Measurements from ENCODE around the gene STAT2.
"Not testable (repeated sequence)": the region's sequence is repeated elsewhere in the genome, so short reads cannot be mapped to it uniquely, and the experiment has no call there.

The STAT2 gene

DNA sequence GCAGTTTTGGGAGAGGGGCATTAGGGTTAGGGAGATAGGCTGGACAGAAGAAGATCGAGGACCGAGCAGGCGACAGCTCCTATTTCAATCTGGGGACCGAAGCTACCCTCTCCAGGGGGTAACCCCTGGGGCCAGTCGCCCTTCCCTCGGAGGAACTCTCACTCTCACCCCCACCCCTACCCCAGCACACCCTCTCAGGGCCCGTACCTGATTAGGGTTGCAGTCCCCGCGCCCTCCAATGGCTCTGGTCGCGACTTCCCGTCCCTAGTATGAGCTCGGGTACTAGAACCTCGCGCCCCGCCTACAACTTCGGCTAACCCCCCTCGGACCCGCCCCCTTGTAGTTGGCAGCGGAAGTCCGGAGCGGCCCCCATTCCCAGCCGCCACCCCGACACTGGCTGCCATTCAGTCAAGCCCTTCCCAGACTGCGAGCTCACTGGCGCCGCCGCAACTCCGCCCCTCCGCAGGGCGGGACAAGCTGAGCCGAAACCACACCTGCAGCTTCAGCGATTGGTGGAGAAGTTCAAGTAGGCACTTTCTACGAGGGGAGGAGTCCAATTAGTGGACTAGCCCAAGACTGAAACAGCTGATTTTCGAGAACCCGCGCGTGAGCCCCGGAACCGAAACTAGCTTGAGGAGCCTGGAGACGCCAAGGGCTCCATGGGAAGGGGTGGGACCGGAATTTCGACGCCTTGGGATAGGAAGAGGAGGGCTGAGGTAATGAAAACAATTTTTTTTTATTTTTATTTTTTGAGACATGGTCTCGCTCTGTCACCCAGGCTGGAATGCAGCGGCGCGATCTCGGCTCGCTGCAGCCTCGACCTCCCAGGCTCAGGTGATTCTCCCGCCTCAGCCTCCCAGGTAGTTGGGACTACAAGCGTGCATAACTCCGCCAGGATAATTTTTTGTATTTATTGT, at the start of gene STAT2:
STAT2 (minus strand) TSS at position 257 of the 917 bp plus-strand sequence. CDS start 3,536 bp downstream, outside the sequence.
- peak; percentile 95 to 100 (median 99) for DNase-seq
- intact Hi-C loops (cut with DNase I): loop anchor here (5.0 kb wide), 1 partner anchor 92 kb away; the partner anchor contains the start of gene MIP

DNA sequence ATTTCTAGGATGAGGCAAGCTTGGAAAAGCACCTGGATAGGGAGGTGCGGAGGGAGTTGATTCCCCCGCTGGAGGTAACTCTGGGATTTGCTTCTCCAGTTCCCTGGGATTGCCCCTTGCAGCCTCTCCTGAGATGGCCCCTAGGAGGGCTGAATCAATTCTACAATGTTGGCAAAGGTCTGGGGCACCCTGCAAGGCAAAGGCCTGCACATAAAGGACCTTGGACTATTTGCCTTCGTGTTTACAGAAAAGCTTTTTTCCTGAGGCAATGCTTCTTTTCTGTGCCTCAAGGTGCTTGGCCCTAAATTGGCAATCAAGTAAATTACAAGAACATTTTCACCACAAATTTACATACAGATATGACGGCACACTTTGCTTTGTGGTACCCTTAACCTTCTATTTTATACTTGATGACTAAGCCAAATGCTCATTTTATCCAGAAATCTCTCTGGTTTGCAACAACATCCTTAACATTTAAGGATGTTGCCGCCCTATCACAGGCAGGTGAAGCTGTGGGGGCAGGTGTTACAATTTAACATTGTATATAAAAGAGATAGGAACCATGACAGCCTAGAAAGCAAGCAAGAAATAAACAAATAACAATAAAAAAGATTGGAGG, 49.0 kb upstream of the STAT2 start:
- no peak for DNase-seq
- intact Hi-C loops (cut with DNase I): no loop called here

DNA sequence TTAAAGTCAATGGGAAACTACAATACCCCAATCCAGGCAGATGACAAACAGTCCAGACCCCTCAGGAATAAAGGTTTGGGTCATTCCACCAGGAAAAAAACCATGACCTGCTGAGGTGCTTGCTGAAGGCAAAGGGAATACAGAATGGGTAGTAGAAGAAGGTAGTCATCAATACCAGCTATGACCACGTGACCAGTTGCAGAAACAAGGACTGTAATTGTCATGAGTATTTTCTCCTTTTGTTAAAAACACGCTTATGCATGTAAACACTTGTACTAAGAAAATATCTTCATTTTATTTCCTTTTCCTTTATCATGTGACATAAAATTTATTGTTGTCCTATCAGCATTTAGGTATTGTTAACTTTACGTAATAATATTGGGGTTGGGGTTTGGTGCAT, 44.3 kb upstream of the STAT2 start:
- DNase-seq; intact Hi-C loops (cut with DNase I): not testable (repeated sequence)

DNA sequence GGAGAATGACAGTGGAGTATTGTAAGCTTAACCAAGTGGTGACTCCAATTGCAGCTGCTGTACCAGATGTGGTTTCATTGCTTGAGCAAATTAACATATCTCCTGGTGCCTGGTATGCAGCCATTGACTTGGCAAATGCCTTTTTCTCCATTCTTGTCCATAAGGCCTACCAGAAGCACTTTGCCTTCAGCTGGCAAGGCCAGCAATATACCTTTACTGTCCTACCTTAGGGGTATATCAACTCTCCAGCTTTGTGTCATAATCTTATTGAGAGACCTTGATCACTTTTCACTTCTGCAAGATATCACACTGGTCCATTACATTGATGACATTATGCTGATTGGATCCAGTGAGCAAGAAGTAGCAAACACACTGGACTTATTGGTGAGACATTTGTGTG, 41.7 kb upstream of the STAT2 start:
- DNase-seq; intact Hi-C loops (cut with DNase I): not testable (repeated sequence)

DNA sequence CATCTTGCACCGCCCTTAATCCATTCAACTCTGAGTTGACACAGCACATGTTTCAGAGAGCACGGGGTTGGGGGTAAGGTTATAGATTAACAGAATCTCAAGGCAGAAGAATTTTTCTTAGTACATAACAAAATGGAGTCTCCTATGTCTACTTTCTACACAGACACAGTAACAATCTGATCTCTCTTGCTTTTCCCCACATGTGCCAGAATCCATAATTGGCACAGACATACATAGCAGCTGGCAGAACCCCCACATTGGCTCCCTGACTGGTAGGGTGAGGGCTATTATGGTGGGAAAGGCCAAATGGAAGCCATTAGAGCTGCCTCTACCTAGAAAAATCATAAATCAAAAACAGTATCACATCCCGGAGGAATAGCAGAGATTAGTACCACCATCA, 41.2 kb upstream of the STAT2 start:
- intact Hi-C loops (cut with DNase I); DNase-seq: not testable (repeated sequence)

DNA sequence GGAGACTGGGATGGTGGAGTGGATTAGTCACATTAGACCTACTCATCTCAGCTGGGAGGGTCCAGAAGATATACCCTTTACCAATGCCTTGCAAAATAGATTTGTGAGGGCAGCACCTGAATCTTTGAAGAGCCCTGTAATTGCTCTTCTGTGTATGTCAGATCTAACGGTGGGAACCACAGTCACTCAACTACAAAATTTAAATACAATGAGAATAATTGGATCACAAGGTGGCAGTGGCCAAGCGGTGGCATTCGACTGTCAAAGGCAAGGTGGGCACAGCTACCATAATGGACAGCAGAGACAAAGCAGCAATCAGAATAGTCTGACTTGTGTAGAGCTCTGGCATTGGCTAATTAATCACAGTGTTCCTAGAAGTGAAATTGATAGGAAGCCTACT, 39.6 kb upstream of the STAT2 start:
- DNase-seq; intact Hi-C loops (cut with DNase I): not testable (repeated sequence)

DNA sequence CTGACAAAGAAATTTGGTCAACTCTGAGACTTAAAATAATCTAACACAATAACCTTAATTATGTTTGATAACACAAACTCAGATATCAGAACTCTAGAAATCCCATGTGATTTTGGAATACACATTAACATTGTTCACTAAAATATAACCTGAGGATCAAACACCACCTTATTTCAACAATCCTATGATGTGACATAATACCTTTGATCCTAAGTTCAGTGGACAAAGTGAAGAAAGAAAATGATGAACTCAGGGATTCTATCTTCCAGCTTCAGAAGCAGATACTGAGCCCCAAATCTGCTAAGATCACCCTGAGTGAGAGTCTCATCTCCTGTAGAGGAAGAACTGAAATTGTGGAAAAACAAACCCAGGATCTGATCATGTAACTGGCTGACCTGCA, 38.4 kb upstream of the STAT2 start:
- DNase-seq: no peak
- intact Hi-C loops (cut with DNase I): no loop called here

DNA sequence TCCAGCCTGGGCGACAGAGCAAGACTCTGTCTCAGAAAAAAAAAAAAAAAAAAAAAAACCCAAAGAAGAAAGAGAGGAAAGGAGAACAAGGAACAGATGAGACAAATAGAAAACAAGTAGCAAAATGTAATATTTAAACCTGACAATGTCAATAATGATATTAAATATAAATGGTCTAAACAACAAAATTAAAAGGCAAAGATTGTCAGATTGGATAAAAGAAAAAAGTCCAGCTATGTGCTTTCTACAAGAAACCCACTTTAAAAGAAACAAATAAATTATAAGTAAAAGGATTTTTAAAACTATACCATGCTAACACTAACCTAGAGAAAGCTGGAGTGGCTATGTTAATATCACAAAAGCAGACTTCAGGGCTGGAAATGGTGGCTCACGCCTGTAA, 32.4 kb upstream of the STAT2 start:
- intact Hi-C loops (cut with DNase I): no loop called here
- DNase-seq: no peak

DNA sequence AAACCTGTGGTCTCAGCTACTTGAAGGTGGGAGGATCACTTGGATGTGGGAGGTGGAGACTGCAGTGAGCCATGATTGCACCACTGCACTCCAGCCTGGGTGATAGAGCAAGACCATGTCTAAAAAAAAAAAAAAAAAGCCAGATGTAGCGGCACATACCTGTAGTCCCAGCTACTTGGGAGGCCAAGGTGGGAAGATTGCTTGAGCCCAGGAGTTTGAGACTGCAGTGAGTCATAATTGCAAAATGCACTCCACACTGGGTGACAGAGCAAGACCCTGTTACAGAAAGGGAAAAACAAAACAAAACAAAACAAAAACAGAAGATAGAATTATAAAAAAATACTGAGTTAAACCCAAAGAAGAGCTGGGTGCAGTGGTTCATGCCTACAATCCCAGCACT, 31.8 kb upstream of the STAT2 start:
- no peak for DNase-seq
- intact Hi-C loops (cut with DNase I): no loop called here

DNA sequence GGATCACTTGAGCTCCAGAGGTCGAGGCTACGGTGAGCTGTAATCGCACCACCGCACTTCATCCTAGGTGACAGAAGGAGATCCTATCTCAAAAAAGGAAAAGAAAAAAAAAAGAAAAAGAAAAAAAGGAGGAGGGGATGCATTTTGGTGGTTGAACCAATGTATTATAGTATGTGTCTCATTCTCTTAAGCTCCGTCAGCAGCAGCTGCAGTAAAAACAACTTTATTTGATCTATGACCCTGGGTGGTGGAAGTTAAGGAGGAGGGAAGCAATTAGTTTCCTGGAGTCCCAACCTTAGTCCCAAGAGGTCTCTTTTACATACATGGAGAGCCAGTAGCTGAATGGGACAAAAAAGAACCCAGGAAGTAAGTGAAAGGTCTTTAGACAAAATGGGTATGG, 29.5 kb upstream of the STAT2 start:
- no peak for DNase-seq

DNA sequence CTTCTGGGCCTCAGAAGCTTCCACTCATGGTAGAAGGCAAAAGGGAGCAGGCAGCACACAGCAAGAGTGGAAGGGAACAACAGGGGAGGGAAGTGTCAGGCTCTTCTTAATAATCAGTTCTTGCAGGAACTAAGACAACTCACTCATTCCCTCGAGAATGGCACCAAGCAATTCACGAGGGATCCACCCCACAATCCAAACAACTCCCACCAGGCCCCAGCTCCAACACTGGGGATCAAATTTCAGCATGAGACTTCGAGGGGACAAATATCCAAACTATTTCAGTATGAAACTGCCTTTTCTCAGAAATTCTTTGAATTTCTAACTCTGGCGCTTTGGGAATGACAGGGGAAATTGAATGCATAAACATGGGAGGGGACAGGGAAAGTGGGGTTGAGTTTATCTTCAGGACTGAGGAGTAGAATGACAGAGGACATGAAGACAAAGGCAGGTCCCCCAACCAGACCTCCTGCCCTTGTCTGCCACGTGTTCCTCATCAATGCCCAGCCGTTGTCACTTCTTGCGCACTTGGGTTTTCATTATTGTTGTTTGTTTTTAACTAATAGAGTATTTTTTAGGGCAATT, 27.3 kb upstream of the STAT2 start:
- intact Hi-C loops (cut with DNase I): no loop called here
- no peak for DNase-seq

More for the DNA sequence above, 29.5 kb upstream of the STAT2 start:
- intact Hi-C loops (cut with DNase I): no loop called here

DNA sequence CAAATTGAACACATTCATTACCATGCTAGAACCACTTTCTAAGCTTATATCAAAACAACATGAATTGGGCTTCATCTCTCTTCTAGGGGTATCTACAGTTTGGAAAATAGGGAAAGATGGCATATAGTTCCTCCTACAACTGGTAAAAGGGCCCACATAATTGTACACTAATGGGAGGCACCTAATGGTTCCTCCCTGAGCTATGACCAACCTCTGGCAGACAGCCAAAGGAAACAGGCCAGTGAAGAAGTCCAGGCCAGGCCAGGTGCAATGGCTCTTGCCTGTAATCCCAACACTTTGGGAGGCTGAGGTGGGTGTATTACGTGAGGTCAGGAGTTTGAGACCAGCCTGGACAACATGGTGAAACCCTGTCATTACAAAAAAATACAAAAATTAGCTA, 26.0 kb upstream of the STAT2 start:
- DNase-seq: no peak
- intact Hi-C loops (cut with DNase I): no loop called here

DNA sequence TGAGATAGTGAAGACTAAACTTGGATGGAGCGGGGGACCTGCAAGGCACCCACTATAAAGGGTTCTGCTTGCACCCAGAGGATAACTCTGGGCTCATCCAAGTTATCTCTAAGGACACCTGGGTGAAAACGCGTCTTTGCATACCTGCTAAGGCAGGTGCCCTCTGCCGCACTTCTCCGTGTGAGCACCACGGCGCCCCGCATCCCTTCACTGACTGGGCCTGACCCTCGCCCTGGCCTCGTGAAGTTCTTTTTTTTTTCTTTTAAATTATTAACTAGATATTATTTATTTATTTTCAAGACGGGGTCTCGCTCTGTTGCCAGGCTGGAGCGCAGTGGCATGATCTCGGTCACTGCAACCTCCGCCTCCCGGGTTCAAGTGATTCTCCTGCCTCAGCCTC, 22.7 kb upstream of the STAT2 start:
- DNase-seq: no peak
- intact Hi-C loops (cut with DNase I): no loop called here

DNA sequence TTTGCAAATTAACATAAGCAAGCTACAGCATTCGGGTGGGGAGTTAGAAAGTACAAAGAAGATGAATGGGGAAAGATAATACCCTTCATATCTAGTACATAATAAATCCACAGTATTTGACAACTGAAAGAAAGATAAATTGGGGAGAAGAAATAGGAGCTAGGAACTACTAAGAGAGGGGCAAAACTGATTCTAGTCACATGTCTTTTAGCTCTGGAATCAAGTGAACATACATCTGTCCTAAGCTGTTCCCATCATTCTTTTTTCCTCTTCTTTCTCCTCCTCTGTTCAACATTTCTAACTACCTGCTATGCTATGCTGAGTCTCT, 18.0 kb upstream of the STAT2 start:
- DNase-seq: no peak
- intact Hi-C loops (cut with DNase I): no loop called here

DNA sequence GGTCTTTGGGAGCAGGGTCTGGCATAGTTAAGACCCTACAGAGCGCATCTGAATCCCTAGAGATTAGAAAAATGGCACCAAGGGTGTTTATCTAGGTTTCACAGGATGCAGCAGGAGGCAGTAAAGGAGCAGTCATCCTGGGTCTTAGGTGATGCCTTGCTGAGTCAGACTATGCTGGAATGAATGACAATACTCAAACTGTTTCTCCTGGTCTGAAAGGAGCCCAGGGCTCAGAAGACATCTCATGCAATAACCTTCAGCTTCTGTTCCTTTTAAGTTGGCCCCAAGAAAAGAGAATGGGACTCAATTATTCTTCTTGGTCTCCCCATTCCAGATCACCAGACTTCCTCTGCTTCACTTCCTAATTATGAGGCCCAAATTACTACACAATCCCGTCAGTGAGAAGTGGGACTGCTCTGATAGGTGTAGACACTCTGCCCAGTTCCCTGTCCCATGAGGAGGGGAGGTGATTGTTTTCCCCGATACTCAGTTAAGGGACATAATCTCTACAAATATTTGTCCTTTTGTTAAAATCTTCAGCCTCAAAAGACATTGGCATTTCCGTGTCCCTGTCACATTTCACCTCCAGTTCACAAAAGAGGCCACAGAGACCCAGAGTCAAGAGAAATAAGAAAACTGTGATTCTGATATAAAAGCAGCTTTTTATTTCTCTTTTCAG, 17.5 kb upstream of the STAT2 start:
- peak in 1 of 42 donors; percentile 3 for DNase-seq
- intact Hi-C loops (cut with DNase I): no loop called here

DNA sequence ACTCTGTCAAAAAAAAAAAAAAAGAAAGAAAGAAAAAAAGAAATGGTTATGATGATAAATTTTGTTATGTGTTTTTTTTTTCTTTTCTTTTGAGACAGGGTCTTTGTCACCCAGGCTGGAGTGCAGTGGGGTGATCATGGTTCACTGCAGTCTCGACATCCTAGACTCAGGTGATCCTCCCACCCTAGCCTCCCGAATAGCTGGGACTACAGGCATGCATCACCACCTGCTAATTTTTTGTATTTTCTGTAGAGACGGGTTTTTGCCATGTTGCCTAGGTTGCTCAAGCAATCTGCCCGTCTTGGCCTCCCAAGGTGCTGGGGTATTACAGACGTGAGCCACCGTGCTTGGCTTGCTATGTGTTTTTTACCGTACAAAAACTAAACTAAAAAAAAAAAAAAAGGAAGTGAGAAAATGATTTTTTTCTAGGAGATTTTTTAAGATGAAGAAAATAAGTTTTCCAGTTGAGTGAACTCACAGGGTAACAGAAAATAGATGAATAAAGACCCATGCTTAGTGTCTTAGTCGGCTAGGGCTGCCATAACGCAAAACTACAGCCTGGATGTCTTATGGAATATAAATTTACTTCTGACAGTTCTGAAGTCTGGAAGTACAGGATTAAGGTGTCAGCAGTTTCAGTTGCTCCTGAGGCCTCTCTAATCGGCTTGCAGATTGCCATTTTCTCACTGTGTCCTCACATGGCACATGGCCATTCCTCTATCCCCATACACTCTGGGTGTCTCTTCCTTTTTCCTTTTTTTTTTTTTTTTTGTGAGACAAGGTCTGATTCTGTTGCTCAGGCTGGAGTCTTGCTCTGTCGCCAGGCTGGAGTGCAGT, 15.9 kb upstream of the STAT2 start:
- intact Hi-C loops (cut with DNase I): no loop called here
- DNase-seq: peak in 1 of 42 donors; percentile 34

DNA sequence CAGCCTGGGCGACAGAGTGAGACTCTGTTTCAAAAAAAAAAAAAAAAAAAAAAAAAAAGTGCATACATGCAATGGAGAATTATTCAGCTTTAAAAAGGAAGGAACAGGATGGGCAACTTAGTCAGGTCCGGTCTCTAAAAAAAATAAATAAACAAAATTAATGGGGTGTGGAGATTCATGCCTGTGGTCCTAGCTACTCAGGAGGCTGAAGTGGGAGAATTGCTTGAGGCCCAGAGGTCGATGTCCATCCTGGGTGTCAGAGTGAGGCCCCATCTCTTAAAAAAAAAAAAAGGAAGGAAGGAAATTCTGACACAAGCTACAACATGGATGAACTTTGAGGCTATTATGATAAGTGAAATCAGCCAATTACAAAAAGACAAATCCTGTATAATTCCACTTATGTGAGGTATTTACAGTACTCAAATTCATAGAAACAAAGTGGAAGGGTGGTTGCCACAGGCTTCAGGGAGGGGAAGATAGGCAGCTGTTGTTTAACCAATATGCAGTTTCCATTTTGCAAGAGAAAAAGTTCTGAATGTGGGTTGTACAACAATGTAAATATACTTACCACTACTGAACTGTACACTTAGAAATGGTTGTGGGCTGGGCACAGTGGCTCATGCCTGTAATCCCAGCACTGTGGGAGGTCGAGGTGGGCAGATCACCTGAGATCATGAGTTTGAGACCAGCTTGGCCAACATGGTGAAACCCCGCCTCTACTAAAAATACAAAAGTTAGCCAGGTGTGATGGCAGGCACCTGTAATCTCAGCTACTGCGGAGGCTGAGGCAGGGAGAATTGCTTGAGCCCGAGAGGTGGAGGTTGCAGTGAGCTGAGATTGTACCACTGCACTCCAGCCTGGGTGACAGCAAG, 15.1 kb upstream of the STAT2 start:
- DNase-seq: peak in 1 of 42 donors; percentile 13

DNA sequence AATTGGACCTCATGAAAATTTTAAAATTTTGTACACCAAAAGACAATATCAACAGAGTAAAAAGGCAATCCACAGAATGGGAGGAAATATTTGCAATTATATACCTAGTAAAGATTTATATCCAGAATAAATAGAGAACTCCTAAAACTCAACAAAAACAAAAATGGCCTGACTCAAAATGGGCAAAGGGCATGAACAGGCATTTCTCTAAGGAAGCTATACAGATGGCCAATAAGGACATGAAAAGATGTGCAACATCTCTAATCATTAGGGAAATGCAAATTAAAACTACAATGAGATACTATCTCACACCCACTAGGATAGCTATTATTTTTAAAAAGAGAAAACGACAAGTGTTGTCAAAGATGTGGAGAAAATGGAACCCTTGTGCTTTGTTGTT, 13.6 kb upstream of the STAT2 start:
- DNase-seq: no peak
- intact Hi-C loops (cut with DNase I): no loop called here

More for the DNA sequence above, 15.1 kb upstream of the STAT2 start:
- intact Hi-C loops (cut with DNase I): no loop called here

Measured in head of caudate nucleus (tissue), 42 donors.